GM18511 (cell line): ENCODE measurements around the gene TMEM151B.
"Not testable (repeated sequence)": the region's sequence is repeated elsewhere in the genome, so short reads cannot be mapped to it uniquely, and the experiment has no call there.

Experiments used
- ATAC-seq: cut with Tn5 transposase; IDR thresholded peaks from one replicate; pipeline ENCODE4 v1.9.1; 2021; ENCODE audit warnings: mild to moderate bottlenecking, moderate library complexity; ENCODE audit not compliant: unreplicated experiment

The TMEM151B gene

DNA sequence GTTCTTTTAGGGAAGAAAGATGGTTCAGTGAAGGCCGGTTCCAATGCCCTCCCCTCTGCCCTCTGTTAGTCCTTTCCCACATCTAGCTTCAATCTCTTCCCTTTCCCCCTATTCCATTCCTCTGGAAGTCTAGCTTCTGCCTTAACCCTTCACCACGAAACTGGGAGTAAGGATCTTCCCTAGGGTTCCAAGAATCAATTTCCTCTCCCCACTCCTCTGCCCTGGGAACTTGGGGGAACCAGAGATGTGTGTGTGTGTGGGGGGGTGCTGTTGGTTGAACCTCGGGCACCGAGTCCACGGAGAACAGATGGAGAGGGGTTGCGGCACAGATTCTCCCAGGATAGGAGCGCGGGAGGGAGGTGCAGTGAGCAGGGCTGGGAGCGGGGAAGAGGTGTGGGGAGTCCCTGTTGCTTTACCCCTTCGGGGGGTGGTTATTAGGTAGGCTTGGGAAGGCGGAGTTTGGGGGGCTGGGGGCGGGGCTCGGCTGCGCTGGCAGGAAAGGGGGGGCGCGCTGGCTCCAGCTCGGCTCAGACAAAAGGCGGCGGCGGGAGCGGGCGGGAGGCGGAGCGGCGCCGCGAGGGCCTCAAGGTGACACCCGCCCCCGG is at the start of gene TMEM151B:
TSS of gene TMEM151B (plus strand) at position 530 of the 605 bp plus-strand sequence. CDS start 293 bp downstream, outside the sequence.
- no peak for ATAC-seq

DNA sequence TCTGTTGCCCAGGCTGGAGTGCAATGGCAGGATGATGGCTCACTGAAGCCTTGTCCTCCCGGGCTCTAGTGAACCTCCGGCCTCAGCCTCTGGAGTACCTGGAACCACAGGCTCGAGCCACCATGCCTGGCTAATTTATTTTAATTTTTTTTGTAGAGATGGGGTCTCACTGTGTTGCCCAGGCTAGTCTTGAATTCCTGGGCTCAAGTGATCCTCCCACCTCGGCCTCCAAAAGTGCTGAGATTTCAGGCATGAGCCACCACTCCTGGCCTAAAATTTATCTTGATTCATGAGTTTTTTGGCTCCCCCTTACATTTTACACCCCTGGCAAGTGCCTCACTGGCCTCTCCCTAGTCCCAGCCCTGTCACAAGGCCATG is 49.3 kb upstream of the TMEM151B start:
- ATAC-seq = no peak

GRCh38 chr6:44221291-44221960 is 48.8 kb upstream of the TMEM151B start:
- peak; percentile 61 for ATAC-seq

GRCh38 chr6:44221961-44222335 is 48.3 kb upstream of the TMEM151B start:
- ATAC-seq = no peak

- ATAC-seq = no peak
Observed at GRCh38 chr6:44222486-44223318, 47.5 kb upstream of the TMEM151B start.

DNA sequence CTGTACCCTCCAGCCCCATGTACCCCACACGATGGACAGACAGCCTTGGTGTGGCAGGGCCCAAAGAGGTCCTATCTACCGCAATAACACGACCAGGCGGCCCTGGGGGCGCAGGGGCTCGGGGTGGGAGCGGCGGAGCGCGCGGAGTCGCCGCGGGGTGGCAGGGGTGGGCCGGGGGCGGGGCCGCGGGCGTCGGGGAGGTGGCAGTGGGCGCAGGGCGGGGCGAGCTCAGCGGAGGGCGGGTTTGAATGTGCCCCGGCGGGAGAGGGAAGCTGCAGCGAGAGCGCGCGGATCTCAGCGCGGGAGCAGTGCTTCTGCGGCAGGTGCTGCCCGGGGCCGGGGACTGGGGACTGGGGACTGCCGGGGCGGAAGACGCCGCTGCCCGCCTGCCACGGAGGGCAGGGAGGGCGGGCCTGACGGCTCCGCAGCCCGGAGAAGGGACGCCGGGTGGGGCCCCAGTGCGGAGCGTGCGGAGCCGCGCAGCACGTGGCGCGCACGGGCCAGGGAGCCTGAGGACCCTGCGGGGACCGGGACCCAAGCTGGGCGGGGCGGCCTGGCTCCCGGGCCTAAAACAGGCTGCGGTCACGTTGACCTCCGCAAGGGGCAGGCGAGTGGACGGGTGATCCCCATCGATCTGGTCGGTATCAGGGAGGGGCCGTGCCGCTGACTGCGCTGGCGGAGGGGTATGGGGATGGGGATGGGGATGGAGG is 46.8 kb upstream of the TMEM151B start, which contains the start of gene SLC29A1:
TSS of gene SLC29A1 (plus strand) at position 277 of the 710 bp plus-strand sequence. CDS start 3,719 bp downstream, outside the sequence.
- peak; percentile 44 for ATAC-seq

- ATAC-seq = peak; percentile 17
Observed at GRCh38 chr6:44224029-44224964, 46.0 kb upstream of the TMEM151B start.

DNA sequence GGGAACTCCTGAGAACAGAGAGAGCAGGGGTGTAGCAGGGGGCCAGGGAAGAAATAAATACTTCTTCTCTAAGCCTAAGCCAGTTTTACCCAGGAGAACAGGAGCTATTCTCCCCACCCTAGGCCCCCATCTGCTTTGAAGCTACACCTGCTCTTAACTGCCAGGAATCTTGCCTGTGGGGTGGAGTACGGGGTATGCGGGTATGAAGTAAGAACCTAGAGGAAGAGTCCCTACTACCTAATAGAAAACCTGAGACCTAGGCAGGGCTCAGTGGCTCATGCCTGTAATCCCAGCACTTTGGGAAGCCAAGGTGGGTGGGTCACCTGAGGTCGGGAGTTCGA is 45.3 kb upstream of the TMEM151B start:
- ATAC-seq = no peak

DNA sequence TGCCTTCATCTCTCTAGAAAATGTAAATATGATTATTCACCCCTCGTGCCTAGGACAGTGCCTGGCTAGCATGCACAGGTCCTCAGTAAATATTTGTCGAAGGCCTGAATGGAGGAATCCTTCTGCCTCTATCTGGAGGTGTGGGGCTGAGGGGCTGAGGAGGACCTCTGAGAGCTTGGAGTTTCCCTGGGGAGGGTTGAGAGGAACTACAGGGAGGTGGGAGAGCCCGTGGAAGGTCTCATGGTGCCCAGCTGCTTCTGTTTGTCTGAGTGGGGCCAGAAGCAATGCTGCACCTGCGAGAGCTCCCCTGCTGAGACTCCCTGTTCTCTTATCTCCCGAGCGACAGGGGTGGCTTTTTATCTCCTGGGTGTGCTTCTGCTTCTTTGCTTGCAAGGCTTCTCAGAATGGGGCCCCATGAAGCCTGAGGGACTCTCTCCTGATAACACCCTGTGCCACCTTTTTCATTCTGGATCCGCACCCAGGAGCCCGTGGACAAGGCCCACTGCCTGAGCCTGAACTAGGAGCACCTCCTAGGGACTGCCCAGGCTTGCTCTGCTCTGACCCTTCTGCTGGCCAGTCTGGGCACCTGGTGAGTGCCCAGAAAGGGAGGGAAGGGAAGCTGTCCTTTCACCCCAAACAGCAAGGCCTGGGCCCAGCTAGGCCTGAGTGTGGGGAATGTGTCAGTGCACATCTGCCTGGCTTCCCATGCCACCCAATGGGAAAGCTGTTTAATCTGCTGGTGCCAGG is 44.5 kb upstream of the TMEM151B start:
- ATAC-seq = no peak

- no peak for ATAC-seq
Observed at GRCh38 chr6:44226368-44227147, 43.7 kb upstream of the TMEM151B start.

DNA sequence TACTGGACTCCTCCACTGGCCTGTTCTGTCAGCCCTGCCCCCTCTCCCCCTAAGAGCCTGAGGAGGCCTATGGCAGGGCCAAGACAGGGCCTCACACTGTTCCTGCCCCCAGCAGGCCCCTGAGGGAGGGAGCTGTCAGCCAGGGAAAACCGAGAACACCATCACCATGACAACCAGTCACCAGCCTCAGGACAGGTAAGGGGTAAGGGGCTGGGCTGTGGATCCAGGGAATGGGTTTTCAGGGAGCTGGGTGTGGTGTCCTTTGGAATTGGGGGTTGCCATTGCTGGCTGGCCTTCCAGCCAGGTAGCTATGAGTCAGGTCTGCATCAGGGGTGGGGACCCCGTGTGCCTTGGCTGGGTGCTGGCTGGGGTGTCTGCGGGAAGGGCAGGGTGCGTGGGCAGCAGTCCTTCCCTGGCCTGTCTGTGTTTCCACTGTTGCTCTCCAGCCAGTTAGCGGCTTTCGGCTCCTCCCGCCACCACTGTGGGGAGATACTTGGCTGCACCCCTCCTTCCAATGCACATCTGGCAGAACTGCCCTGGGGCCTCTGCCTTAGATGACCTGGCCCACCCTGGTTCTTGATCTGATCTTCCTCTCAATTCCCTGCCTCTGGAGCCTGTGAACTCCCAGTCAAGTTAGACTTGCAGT is 43.0 kb upstream of the TMEM151B start:
- no peak for ATAC-seq

DNA sequence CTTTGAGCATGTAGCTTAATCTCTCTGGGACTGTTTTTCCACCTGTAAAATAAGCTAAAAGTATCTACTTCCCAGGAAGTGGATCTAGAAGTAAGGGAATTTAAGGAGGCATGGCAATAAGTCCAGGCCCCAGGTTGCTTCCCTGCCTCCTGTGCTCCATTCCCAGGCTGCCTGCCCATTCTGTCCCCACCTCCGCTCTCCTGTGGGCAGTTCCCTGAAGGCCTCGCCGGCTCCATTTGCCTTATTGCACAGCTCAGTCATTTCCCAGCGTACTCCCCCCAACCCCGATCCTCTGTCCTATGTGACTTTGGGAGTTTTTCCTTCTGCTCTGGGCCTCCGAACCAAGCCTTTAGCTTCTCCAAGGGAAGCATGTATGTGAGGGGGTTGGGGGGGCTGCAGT is 42.2 kb upstream of the TMEM151B start:
- no peak for ATAC-seq

GRCh38 chr6:44228433-44228832 is 41.8 kb upstream of the TMEM151B start:
- no peak for ATAC-seq

- ATAC-seq = no peak
Observed at GRCh38 chr6:44228836-44229235, 41.4 kb upstream of the TMEM151B start.

DNA sequence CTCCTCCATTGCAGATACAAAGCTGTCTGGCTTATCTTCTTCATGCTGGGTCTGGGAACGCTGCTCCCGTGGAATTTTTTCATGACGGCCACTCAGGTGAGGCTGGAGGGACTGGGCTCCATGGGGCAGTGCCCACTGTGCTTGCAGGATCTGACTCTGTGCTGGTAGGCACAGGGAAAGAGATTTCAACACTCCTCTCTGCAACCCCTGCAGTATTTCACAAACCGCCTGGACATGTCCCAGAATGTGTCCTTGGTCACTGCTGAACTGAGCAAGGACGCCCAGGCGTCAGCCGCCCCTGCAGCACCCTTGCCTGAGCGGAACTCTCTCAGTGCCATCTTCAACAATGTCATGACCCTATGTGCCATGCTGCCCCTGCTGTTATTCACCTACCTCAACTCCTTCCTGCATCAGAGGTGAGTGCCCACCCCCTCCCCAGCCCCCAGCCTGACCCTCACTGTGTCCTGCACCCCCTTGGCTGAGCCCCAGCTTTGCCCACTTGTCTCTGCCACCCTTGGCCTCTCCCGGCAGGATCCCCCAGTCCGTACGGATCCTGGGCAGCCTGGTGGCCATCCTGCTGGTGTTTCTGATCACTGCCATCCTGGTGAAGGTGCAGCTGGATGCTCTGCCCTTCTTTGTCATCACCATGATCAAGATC is 40.7 kb upstream of the TMEM151B start:
- no peak for ATAC-seq

GRCh38 chr6:44230034-44230675 is 40.1 kb upstream of the TMEM151B start:
- ATAC-seq = no peak

DNA sequence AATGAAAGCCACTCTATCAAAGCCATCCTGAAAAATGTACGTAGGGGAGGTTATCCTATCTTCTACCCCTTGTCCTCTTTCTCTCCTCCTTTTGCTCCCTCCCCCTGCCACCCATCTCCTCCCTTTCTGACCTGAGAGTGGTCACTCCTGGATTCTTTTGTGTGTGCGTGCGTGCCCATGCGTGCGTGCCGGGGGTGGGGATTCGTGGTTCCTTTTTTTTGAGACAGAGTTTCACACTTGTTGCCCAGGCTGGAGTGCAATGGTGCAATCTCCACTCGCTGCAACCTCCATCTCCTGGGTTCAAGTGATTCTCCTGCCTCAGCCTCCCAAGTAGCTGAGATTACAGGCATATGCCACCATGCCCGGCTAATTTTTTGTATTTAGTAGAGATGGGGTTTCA is 38.8 kb upstream of the TMEM151B start:
- ATAC-seq = not testable (repeated sequence)
